GM23338 (cell line): ENCODE measurements around the gene GJC3. TPM values are rescaled to one million over a fixed set of nuclear protein-coding genes. Genes with fewer than 3 reads are reported as not detected.

Experiments used
- ATAC-seq: fragments of 200-7000 bp; cut with Tn5 transposase; 3 replicates; pipeline ENCODE4 v1.9.1; 2020
- DNase-seq: peaks from one replicate; pipeline ENCODE4 v3.0.0-alpha.2; 2015; ENCODE audit warnings: low spot score
- H2AFZ ChIP-seq: fragments of 200-600 bp; sonication (generic); 2 replicates; pipeline ENCODE4 v1.8.0; 2016; ENCODE audit warnings: antibody characterized with exemption, mild to moderate bottlenecking, moderate library complexity
- H3F3A ChIP-seq: fragments of 200-600 bp; sonication (generic); replicated peaks from 2 replicates; pipeline ENCODE4 v1.8.0; 2017; ENCODE audit warnings: antibody characterized with exemption, mixed run types, low read depth
- H3K27ac ChIP-seq: fragments of 200-600 bp; sonication (generic); 2 replicates; pipeline ENCODE4 v1.6.1; 2016; ENCODE audit warnings: low read depth
- H3K27me3 ChIP-seq: fragments of 200-600 bp; sonication (generic); 2 replicates; pipeline ENCODE4 v1.8.0; 2016; ENCODE audit warnings: mild to moderate bottlenecking, mixed run types, moderate library complexity; ENCODE audit not compliant: insufficient read depth
- H3K36me3 ChIP-seq: fragments of 200-600 bp; sonication (generic); 2 replicates; pipeline ENCODE4 v1.8.0; 2016; ENCODE audit warnings: mild to moderate bottlenecking; ENCODE audit not compliant: insufficient read depth
- H3K4me1 ChIP-seq: fragments of 200-600 bp; sonication (generic); 2 replicates; pipeline ENCODE4 v1.8.0; 2016; ENCODE audit warnings: mild to moderate bottlenecking, moderate library complexity; ENCODE audit not compliant: insufficient read depth
- H3K4me2 ChIP-seq: fragments of 200-600 bp; sonication (generic); 2 replicates; pipeline ENCODE4 v1.7.1; 2017; ENCODE audit warnings: mixed run types
- H3K4me3 ChIP-seq: fragments of 200-600 bp; sonication (generic); 2 replicates; pipeline ENCODE4 v1.6.1; 2016; ENCODE audit warnings: mixed run types
- H3K79me2 ChIP-seq: fragments of 200-600 bp; sonication (generic); replicated peaks from 2 replicates; pipeline ENCODE4 v1.8.0; 2017; ENCODE audit warnings: mild to moderate bottlenecking; ENCODE audit not compliant: insufficient read depth
- H3K9me2 ChIP-seq: fragments of 200-600 bp; sonication (generic); 2 replicates; pipeline ENCODE4 v1.8.0; 2017; ENCODE audit not compliant: insufficient read depth
- H4K20me1 ChIP-seq: fragments of 200-600 bp; sonication (generic); replicated peaks from 2 replicates; pipeline ENCODE4 v1.8.0; 2017; ENCODE audit warnings: mild to moderate bottlenecking; ENCODE audit not compliant: insufficient read depth
- H3K27ac Mint-ChIP-seq: 2 replicates; pipeline ENCODE4 v1.8.0; 2020; ENCODE audit warnings: inconsistent platforms, mild to moderate bottlenecking, moderate library complexity, mixed read lengths
- H3K27me3 Mint-ChIP-seq: 3 replicates; pipeline ENCODE4 v1.8.0; 2022; ENCODE audit warnings: low read depth, mild to moderate bottlenecking, moderate library complexity, mixed read lengths, inconsistent platforms; ENCODE audit not compliant: insufficient read depth, poor library complexity
- H3K36me3 Mint-ChIP-seq: 3 replicates; pipeline ENCODE4 v1.8.0; 2021; ENCODE audit warnings: low read depth, mild to moderate bottlenecking, inconsistent platforms, moderate library complexity, mixed read lengths
- H3K4me1 Mint-ChIP-seq: 3 replicates; pipeline ENCODE4 v1.8.0; 2020; ENCODE audit warnings: mild to moderate bottlenecking, inconsistent platforms, mixed read lengths
- H3K4me3 Mint-ChIP-seq: 3 replicates; pipeline ENCODE4 v1.8.0; 2021; ENCODE audit warnings: moderate library complexity, mild to moderate bottlenecking, inconsistent platforms, mixed read lengths
- H3K9me3 Mint-ChIP-seq: 3 replicates; pipeline ENCODE4 v1.8.0; 2020; ENCODE audit warnings: moderate library complexity, mild to moderate bottlenecking, inconsistent platforms, mixed read lengths
- CREB1 ChIP-seq: fragments of 250-450 bp; sonication (Bioruptor Pico); IDR thresholded peaks from 2 replicates; pipeline ENCODE4 v1.5.0; 2020; ENCODE audit warnings: low read depth, mild to moderate bottlenecking, moderate library complexity
- EZH2 ChIP-seq: fragments of 200-600 bp; sonication (generic); IDR thresholded peaks from one replicate; pipeline ENCODE4 v1.8.0; 2017; ENCODE audit warnings: antibody characterized with exemption, mild to moderate bottlenecking, low read depth; ENCODE audit not compliant: unreplicated experiment
- EZH2phosphoT487 ChIP-seq: fragments of 200-600 bp; sonication (generic); IDR thresholded peaks from one replicate; pipeline ENCODE4 v1.8.1; 2018; ENCODE audit warnings: antibody characterized with exemption; ENCODE audit not compliant: unreplicated experiment
- JUNB ChIP-seq: IDR thresholded peaks from one replicate; pipeline ENCODE4 v1.6.1; 2016; ENCODE audit warnings: antibody characterized with exemption; ENCODE audit not compliant: unreplicated experiment
- NANOG ChIP-seq: IDR thresholded peaks from 2 replicates; pipeline ENCODE4 v1.6.1; 2016; ENCODE audit warnings: antibody characterized with exemption, borderline replicate concordance
- STAT1 ChIP-seq: IDR thresholded peaks from one replicate; pipeline ENCODE4 v1.6.1; 2016; ENCODE audit warnings: antibody characterized with exemption; ENCODE audit not compliant: unreplicated experiment
- ZNF331 ChIP-seq: fragments of 250-450 bp; sonication (Bioruptor Pico); IDR thresholded peaks from 2 replicates; pipeline ENCODE4 v1.5.0; 2020; ENCODE audit warnings: low read depth, mild to moderate bottlenecking, moderate library complexity
- polyA plus RNA-seq: library from polyadenylated mRNA; unstranded; fragments of >200 nt; fragmentation: Nextera tagmentation; extraction: Ambion mirVana; gene quantifications from 2 replicates; pipeline ENCODE4 v1.2.1, GENCODE V29; 2016
- total RNA-seq: library from RNA; depleted of rRNA; stranded (reverse); fragments of >200 nt; shearing (Covaris generic); gene quantifications from 2 replicates; pipeline ENCODE4 v1.2.3, GENCODE V29; 2014
- TF ChIP-seq, protein P1 (sequence below), 2 experiments: fragments of 200-600 bp in 1 of 2; sonication (generic) in 1 of 2; conservative IDR thresholded peaks; 2 replicates each; pipeline versions ENCODE4 v1.5.1 to v1.6.1; 2016 to 2017; ENCODE audit warnings: antibody characterized with exemption in 2 of 2, low read depth in 2 of 2, mild to moderate bottlenecking in 2 of 2, moderate library complexity in 1 of 2
- TF ChIP-seq, protein P2 (sequence below): IDR thresholded peaks from 2 replicates; pipeline ENCODE4 v1.6.1; 2016; ENCODE audit warnings: antibody characterized with exemption
- TF ChIP-seq, protein P3 (sequence below): fragments of 250-450 bp; sonication (Bioruptor Pico); IDR thresholded peaks from 2 replicates; pipeline ENCODE4 v1.5.0; 2020; ENCODE audit warnings: mild to moderate bottlenecking, moderate library complexity

GJC3 gene
- total and polyA plus RNA-seq, 2 experiments from 2014 or later: 0.56 to 3.1 TPM

DNA sequence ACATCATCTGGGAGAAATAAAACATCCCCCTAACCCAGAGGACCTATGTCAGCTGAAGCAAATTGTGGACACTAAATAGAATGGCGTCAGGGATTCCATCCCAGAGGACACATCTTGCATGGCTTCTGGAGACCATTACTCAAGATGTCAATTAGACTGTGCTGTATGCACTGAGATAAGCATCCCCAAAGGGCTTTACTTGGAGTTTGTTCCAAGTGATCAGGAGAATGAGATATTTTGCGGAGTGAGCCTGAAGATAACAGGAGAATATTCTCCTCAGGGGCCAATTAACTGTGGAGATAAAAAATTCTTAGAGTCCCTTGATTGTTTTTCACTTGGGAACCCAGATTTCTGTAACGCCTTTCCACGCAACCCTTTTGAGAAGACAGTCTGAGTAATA is 48.0 kb downstream of the GJC3 start:
- Histone ChIP-seq H3K4me3 (no peak overlapping the region), H3K9me2 (peaks cover 5% of the 10 kb centered on the region; the same call in 1 of the 2 replicates), H3K4me1 (no peaks in the 10 kb centered on the region), H3K27me3 (no peaks in the 10 kb centered on the region), H2AFZ (no peak overlapping the region), H3K79me2 (no peaks in the 10 kb centered on the region), H3K4me2 (no peak overlapping the region), H4K20me1 (no peaks in the 10 kb centered on the region), H3K27ac (no peak overlapping the region), H3F3A (no peaks in the 10 kb centered on the region), H3K36me3 (no peaks in the 10 kb centered on the region)
- H3K9me3 Mint-ChIP-seq: peaks cover 14% of the 10 kb centered on the region
- ATAC-seq (no peak), DNase-seq (no peak)
- H3K4me3 Mint-ChIP-seq: no peak overlapping the region
- TF ChIP-seq, protein P1, sequence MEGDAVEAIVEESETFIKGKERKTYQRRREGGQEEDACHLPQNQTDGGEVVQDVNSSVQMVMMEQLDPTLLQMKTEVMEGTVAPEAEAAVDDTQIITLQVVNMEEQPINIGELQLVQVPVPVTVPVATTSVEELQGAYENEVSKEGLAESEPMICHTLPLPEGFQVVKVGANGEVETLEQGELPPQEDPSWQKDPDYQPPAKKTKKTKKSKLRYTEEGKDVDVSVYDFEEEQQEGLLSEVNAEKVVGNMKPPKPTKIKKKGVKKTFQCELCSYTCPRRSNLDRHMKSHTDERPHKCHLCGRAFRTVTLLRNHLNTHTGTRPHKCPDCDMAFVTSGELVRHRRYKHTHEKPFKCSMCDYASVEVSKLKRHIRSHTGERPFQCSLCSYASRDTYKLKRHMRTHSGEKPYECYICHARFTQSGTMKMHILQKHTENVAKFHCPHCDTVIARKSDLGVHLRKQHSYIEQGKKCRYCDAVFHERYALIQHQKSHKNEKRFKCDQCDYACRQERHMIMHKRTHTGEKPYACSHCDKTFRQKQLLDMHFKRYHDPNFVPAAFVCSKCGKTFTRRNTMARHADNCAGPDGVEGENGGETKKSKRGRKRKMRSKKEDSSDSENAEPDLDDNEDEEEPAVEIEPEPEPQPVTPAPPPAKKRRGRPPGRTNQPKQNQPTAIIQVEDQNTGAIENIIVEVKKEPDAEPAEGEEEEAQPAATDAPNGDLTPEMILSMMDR (conservative IDR thresholded peaks at IDR 0.05; ENCODE audit: low read depth in 2 of 2): no peak
- no peak overlapping the region for H3K27ac Mint-ChIP-seq
- H3K36me3 Mint-ChIP-seq: peaks cover 5% of the 10 kb centered on the region
- H3K27me3 Mint-ChIP-seq: peaks cover 4% of the 10 kb centered on the region
- no peaks in the 10 kb centered on the region; the same call in 2 of the 3 replicates for H3K4me1 Mint-ChIP-seq

DNA sequence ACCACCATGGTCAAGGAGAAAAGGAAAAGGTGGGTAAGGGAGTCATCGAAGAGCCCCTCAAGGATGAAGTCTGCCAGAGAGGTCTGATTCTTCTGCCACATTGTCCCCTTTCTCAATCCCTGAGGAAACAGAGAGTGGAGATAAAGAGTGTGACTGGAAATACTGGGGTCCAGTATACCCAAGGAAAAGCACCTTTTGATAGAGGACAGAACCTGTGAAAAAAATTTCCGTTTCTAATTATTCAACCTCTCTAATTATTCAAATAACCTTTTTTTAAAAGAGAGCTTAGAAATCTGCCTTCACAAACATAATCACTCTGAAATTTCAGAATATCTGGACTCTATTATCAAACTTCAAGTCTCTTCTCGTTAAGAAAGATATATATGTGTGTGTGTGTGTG is 52.5 kb downstream of the GJC3 start, which contains the start of gene OR2AE1:
Gene OR2AE1, minus strand, starts transcription at position 101 of the 400 bp plus-strand sequence. Its CDS starts 0 bp downstream, at position 101.
- Histone ChIP-seq H3F3A (no peaks in the 10 kb centered on the region), H3K4me1 (no peaks in the 10 kb centered on the region), H3K79me2 (no peaks in the 10 kb centered on the region), H3K27ac (no peak within 1 kb of the TSS), H3K4me3 (no peak within 1 kb of the TSS), H3K9me2 (no peaks in the 10 kb centered on the region; the same call in 1 of the 2 replicates), H3K4me2 (no peak within 1 kb of the TSS), H3K27me3 (no peaks in the 10 kb centered on the region), H4K20me1 (no peaks in the 10 kb centered on the region), H3K36me3 (no peaks in the 10 kb centered on the region), H2AFZ (no peak within 1 kb of the TSS)
- ATAC-seq (no peak), DNase-seq (no peak)
- Mint-ChIP-seq H3K27ac (no peak within 1 kb of the TSS), H3K4me1 (no peaks in the 10 kb centered on the region; the same call in 2 of the 3 replicates), H3K27me3 (no peaks in the 10 kb centered on the region), H3K36me3 (no peaks in the 10 kb centered on the region), H3K4me3 (no peak within 1 kb of the TSS), H3K9me3 (no peaks in the 10 kb centered on the region; the same call in 2 of the 3 replicates)
- TF ChIP-seq EZH2phosphoT487: no peak
- TF ChIP-seq STAT1: no peak
- TF ChIP-seq, protein P2, sequence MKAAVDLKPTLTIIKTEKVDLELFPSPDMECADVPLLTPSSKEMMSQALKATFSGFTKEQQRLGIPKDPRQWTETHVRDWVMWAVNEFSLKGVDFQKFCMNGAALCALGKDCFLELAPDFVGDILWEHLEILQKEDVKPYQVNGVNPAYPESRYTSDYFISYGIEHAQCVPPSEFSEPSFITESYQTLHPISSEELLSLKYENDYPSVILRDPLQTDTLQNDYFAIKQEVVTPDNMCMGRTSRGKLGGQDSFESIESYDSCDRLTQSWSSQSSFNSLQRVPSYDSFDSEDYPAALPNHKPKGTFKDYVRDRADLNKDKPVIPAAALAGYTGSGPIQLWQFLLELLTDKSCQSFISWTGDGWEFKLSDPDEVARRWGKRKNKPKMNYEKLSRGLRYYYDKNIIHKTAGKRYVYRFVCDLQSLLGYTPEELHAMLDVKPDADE: no peak
- no peak for TF ChIP-seq ZNF331 (CRISPR knock-in tag)
- TF ChIP-seq, protein P3, sequence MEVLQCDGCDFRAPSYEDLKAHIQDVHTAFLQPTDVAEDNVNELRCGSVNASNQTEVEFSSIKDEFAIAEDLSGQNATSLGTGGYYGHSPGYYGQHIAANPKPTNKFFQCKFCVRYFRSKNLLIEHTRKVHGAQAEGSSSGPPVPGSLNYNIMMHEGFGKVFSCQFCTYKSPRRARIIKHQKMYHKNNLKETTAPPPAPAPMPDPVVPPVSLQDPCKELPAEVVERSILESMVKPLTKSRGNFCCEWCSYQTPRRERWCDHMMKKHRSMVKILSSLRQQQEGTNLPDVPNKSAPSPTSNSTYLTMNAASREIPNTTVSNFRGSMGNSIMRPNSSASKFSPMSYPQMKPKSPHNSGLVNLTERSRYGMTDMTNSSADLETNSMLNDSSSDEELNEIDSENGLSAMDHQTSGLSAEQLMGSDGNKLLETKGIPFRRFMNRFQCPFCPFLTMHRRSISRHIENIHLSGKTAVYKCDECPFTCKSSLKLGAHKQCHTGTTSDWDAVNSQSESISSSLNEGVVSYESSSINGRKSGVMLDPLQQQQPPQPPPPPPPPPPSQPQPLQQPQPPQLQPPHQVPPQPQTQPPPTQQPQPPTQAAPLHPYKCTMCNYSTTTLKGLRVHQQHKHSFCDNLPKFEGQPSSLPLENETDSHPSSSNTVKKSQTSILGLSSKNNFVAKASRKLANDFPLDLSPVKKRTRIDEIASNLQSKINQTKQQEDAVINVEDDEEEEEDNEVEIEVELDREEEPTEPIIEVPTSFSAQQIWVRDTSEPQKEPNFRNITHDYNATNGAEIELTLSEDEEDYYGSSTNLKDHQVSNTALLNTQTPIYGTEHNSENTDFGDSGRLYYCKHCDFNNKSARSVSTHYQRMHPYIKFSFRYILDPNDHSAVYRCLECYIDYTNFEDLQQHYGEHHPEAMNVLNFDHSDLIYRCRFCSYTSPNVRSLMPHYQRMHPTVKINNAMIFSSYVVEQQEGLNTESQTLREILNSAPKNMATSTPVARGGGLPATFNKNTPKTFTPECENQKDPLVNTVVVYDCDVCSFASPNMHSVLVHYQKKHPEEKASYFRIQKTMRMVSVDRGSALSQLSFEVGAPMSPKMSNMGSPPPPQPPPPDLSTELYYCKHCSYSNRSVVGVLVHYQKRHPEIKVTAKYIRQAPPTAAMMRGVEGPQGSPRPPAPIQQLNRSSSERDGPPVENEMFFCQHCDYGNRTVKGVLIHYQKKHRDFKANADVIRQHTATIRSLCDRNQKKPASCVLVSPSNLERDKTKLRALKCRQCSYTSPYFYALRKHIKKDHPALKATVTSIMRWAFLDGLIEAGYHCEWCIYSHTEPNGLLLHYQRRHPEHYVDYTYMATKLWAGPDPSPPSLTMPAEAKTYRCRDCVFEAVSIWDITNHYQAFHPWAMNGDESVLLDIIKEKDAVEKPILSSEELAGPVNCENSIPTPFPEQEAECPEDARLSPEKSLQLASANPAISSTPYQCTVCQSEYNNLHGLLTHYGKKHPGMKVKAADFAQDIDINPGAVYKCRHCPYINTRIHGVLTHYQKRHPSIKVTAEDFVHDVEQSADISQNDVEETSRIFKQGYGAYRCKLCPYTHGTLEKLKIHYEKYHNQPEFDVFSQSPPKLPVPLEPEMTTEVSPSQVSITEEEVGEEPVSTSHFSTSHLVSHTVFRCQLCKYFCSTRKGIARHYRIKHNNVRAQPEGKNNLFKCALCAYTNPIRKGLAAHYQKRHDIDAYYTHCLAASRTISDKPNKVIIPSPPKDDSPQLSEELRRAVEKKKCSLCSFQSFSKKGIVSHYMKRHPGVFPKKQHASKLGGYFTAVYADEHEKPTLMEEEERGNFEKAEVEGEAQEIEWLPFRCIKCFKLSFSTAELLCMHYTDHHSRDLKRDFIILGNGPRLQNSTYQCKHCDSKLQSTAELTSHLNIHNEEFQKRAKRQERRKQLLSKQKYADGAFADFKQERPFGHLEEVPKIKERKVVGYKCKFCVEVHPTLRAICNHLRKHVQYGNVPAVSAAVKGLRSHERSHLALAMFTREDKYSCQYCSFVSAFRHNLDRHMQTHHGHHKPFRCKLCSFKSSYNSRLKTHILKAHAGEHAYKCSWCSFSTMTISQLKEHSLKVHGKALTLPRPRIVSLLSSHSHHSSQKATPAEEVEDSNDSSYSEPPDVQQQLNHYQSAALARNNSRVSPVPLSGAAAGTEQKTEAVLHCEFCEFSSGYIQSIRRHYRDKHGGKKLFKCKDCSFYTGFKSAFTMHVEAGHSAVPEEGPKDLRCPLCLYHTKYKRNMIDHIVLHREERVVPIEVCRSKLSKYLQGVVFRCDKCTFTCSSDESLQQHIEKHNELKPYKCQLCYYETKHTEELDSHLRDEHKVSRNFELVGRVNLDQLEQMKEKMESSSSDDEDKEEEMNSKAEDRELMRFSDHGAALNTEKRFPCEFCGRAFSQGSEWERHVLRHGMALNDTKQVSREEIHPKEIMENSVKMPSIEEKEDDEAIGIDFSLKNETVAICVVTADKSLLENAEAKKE (CRISPR knock-in tag): no peak
- TF ChIP-seq, protein P1 (conservative IDR thresholded peaks at IDR 0.05; ENCODE audit: low read depth in 2 of 2): no peak
- no peak for TF ChIP-seq JUNB
- no peak for TF ChIP-seq EZH2
- no peak for TF ChIP-seq CREB1 (CRISPR knock-in tag)
- no peak for TF ChIP-seq NANOG
